SK-N-SH (cell line): ENCODE results near the gene DYNLT1. TPM values are rescaled to one million over a fixed set of nuclear protein-coding genes. Genes with fewer than 3 reads are reported as not detected.

Experiments used
- CTCF ChIA-PET: fragments of 300-600, 350-600 bp; formaldehyde crosslinking; extraction: SDS; loops from one replicate; lab custom pipeline; 2021; lab: Yijun Ruan, JAX
- POLR2A ChIA-PET: fragments of 350-600 bp; sonication (Branson Sonifier 250); formaldehyde crosslinking; extraction: SDS; loops from one replicate; lab custom pipeline; 2020; ENCODE audit warnings: antibody characterized with exemption, inconsistent platforms; lab: Yijun Ruan, JAX
- DNase-seq: peaks from one replicate; pipeline ENCODE4 v3.0.0; 2012
- H2AFZ ChIP-seq: fragments of 200-600 bp; sonication (generic); 2 replicates; pipeline ENCODE4 v1.8.1; 2016; ENCODE audit warnings: antibody characterized with exemption, mild to moderate bottlenecking, low read depth
- H3F3A ChIP-seq: fragments of 200-600 bp; sonication (generic); replicated peaks from 2 replicates; pipeline ENCODE3; 2016; ENCODE audit warnings: antibody characterized with exemption, mild to moderate bottlenecking; ENCODE audit not compliant: insufficient read depth
- H3K27ac ChIP-seq, 2 experiments: fragments of 200-500 bp in 1 of 2; fragments of 200-600 bp in 1 of 2; sonication (Bioruptor generic) in 1 of 2; sonication (generic), shearing (Covaris generic) in 1 of 2; 2 replicates each; pipeline versions ENCODE4 v1.5.1 to v1.6.1; 2014 to 2016; ENCODE audit warnings: low read depth in 2 of 2, inconsistent platforms in 1 of 2, low read length in 1 of 2, mild to moderate bottlenecking in 1 of 2, mixed read lengths in 1 of 2
- H3K27me3 ChIP-seq: fragments of 200-600 bp; sonication (generic), shearing (Covaris generic); 2 replicates; pipeline ENCODE4 v1.6.1; 2016; ENCODE audit warnings: mixed run types; ENCODE audit not compliant: insufficient read depth
- H3K36me3 ChIP-seq, 2 experiments: fragments of 200-500 bp in 1 of 2; fragments of 200-600 bp in 1 of 2; sonication (Bioruptor generic) in 1 of 2; sonication (generic) in 1 of 2; replicated peaks in 1 of 2; 2 replicates each; pipeline versions ENCODE3 to v1.5.1; 2014 to 2016; ENCODE audit warnings: low read length in 1 of 2, mild to moderate bottlenecking in 1 of 2; ENCODE audit not compliant: insufficient read depth in 2 of 2, control insufficient read depth in 1 of 2
- H3K4me1 ChIP-seq, 2 experiments: fragments of 200-500 bp in 1 of 2; fragments of 200-600 bp in 1 of 2; sonication (Bioruptor generic) in 1 of 2; sonication (generic), shearing (Covaris generic) in 1 of 2; 2 replicates each; pipeline versions ENCODE4 v1.5.1 to v1.6.1; 2014 to 2016; ENCODE audit warnings: low read depth in 1 of 2, low read length in 1 of 2, mixed run types in 1 of 2; ENCODE audit not compliant: insufficient read depth in 2 of 2, control insufficient read depth in 1 of 2
- H3K4me2 ChIP-seq: fragments of 200-600 bp; sonication (generic), shearing (Covaris generic); 2 replicates; pipeline ENCODE4 v1.6.1; 2017; ENCODE audit warnings: mixed run types
- H3K4me3 ChIP-seq, 2 experiments: fragments of 200-500 bp in 1 of 2; fragments of 200-600 bp in 1 of 2; sonication (Bioruptor generic) in 1 of 2; sonication (generic), shearing (Covaris generic) in 1 of 2; 2 replicates each; pipeline versions ENCODE4 v1.5.1 to v1.8.1; 2014 to 2016; ENCODE audit warnings: low read depth in 2 of 2, inconsistent platforms in 1 of 2, low read length in 1 of 2, mild to moderate bottlenecking in 1 of 2, mixed read lengths in 1 of 2, moderate library complexity in 1 of 2
- H3K79me2 ChIP-seq: fragments of 200-600 bp; sonication (generic); 2 replicates; pipeline ENCODE4 v1.8.1; 2017; ENCODE audit warnings: mild to moderate bottlenecking; ENCODE audit not compliant: insufficient read depth
- H3K9ac ChIP-seq: fragments of 200-600 bp; sonication (generic); 2 replicates; pipeline ENCODE4 v1.6.1; 2017; ENCODE audit warnings: mixed run types
- H3K9me2 ChIP-seq: fragments of 200-600 bp; sonication (generic); 2 replicates; pipeline ENCODE4 v1.6.1; 2017; ENCODE audit warnings: mixed run types
- H3K9me3 ChIP-seq: fragments of 200-600 bp; sonication (generic); 2 replicates; pipeline ENCODE4 v1.6.1; 2017; ENCODE audit warnings: mixed run types, mild to moderate bottlenecking, moderate library complexity
- H4K20me1 ChIP-seq: fragments of 200-600 bp; sonication (generic); 2 replicates; pipeline ENCODE4 v1.6.1; 2017; ENCODE audit warnings: mild to moderate bottlenecking, mixed run types; ENCODE audit not compliant: insufficient read depth
- CHD2 ChIP-seq: fragments of 150-350 bp; IDR thresholded peaks from 2 replicates; pipeline ENCODE4 v1.6.1; 2018; ENCODE audit warnings: low read length; ENCODE audit not compliant: partially characterized antibody
- ELF1 ChIP-seq: IDR thresholded peaks from 2 replicates; pipeline ENCODE4 v1.4.0; 2012
- EP300 ChIP-seq, 2 experiments: IDR thresholded peaks; 2 replicates each; pipeline versions ENCODE4 v1.4.0 to v1.6.1; 2012; ENCODE audit warnings: borderline replicate concordance in 1 of 2, low read depth in 1 of 2, low read length in 1 of 2
- EZH2phosphoT487 ChIP-seq: fragments of 200-600 bp; sonication (generic); IDR thresholded peaks from 2 replicates; pipeline ENCODE4 v1.6.1; 2017; ENCODE audit warnings: low read depth, mixed run types, mild to moderate bottlenecking, antibody characterized with exemption, moderate library complexity, borderline replicate concordance
- FOSL2 ChIP-seq: IDR thresholded peaks from 2 replicates; pipeline ENCODE4 v1.4.0; 2012; ENCODE audit warnings: low read depth, mild to moderate bottlenecking, moderate library complexity, borderline replicate concordance
- FOXJ3 ChIP-seq: sonication (generic); formaldehyde crosslinking; IDR thresholded peaks from 2 replicates; pipeline ENCODE4 v1.5.1; 2020; ENCODE audit warnings: mild to moderate bottlenecking, missing genetic modification reagents
- MEF2A ChIP-seq: IDR thresholded peaks from 2 replicates; pipeline ENCODE4 v1.4.0; 2012; ENCODE audit warnings: low read depth, borderline replicate concordance
- MXI1 ChIP-seq: IDR thresholded peaks from 2 replicates; pipeline ENCODE4 v1.6.1; 2012; ENCODE audit warnings: mild to moderate bottlenecking, low read depth, low read length, improper control_type of control experiment
- PBX3 ChIP-seq: IDR thresholded peaks from 2 replicates; pipeline ENCODE4; 2012
- POLR2AphosphoS5 ChIP-seq: IDR thresholded peaks from 2 replicates; pipeline ENCODE4 v1.6.1; 2012; ENCODE audit warnings: low read depth, low read length
- RCOR1 ChIP-seq: fragments of 150-350 bp; IDR thresholded peaks from 2 replicates; pipeline ENCODE4 v1.6.1; 2017; ENCODE audit warnings: antibody characterized with exemption, low read length
- REST ChIP-seq: IDR thresholded peaks from 2 replicates; pipeline ENCODE4 v1.6.1; 2012; ENCODE audit warnings: mild to moderate bottlenecking, low read depth, low read length, moderate library complexity
- TAF1 ChIP-seq: IDR thresholded peaks from 2 replicates; pipeline ENCODE4 v1.6.1; 2012; ENCODE audit warnings: low read depth, mild to moderate bottlenecking, low read length, moderate library complexity, borderline replicate concordance
- TCF12 ChIP-seq: IDR thresholded peaks from 2 replicates; pipeline ENCODE4 v1.4.0; 2012
- YY1 ChIP-seq: IDR thresholded peaks from 2 replicates; pipeline ENCODE4 v1.4.0; 2012; ENCODE audit warnings: low read depth, mild to moderate bottlenecking
- WGBS: methylation state at CpG from one replicate; pipeline ENCODE4 v1.1.6; 2017; ENCODE audit warnings: low lambda C conversion rate; 5-methylcytosine and 5-hydroxymethylcytosine counted together
- polyA plus RNA-seq, 3 experiments: library from polyadenylated mRNA; depleted of rRNA; stranded (reverse); fragments of >200 nt; gene quantifications; 2 replicates each; pipeline ENCODE4 v1.2.3, GENCODE V29; 2012
- TF ChIP-seq, protein P1 (sequence below): fragments of 150-350 bp; IDR thresholded peaks from 2 replicates; pipeline ENCODE4 v1.6.1; 2016; ENCODE audit warnings: mild to moderate bottlenecking, low read depth, low read length
- TF ChIP-seq, protein P2 (sequence below): IDR thresholded peaks from 2 replicates; pipeline ENCODE4 v1.4.0; 2012; ENCODE audit warnings: low read depth, borderline replicate concordance

Gene DYNLT1
- polyA plus RNA-seq, 1 of the 3 experiments (the other 2 are of a cell fraction): 306 TPM

DNA sequence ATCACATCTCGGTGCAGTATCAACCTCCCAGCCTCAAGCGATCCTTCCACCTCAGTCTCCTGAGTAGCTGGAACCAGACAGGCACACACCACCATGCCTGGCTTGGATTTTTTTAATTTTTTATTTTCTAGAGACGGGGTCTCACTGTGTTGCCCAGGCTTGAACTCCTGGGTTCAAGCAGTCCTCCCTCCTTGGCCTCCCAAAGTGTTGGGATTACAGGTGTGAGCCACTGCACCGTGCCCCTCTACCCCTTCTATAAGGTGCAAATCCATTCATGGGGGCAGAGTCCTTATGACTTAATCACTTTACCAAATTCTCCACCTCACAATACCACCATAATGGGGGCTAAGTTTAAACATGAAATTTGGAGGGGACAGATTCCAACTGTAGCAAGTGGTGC is 47.0 kb downstream of the DYNLT1 start:
- Histone ChIP-seq H2AFZ (no peak overlapping the region), H3K9me3 (no peaks in the 10 kb centered on the region), H3K79me2 (peaks cover 4% of the 10 kb centered on the region; the same call in 1 of the 2 replicates), H3K4me1 (no peaks in the 10 kb centered on the region; a peak in 1 of 4 replicates), H3K36me3 (peaks cover 27 to 32% of the 10 kb centered on the region in 2 experiments), H3K27me3 (no peaks in the 10 kb centered on the region), H3K9me2 (no peaks in the 10 kb centered on the region), H3F3A (no peaks in the 10 kb centered on the region), H3K9ac (no peak overlapping the region), H3K4me2 (no peak overlapping the region), H4K20me1 (no peaks in the 10 kb centered on the region), H3K27ac (no peak overlapping the region), H3K4me3 (no peak overlapping the region)
- ChIA-PET POLR2A (no interaction called here), CTCF (interaction anchor here (1.0 to 1.3 kb wide), 2 partner anchors 94 to 376 kb away, joined by 3 to 4 read pairs; no protein-coding TSS in a partner anchor)
- TF ChIP-seq FOXJ3 (CRISPR knock-in tag) (no peak), MXI1 (no peak), RCOR1 (no peak), TCF12 (no peak), ELF1 (no peak), PBX3 (no peak), REST (no peak), YY1 (no peak), EZH2phosphoT487 (no peak), TAF1 (no peak)
- TF ChIP-seq, protein P1, sequence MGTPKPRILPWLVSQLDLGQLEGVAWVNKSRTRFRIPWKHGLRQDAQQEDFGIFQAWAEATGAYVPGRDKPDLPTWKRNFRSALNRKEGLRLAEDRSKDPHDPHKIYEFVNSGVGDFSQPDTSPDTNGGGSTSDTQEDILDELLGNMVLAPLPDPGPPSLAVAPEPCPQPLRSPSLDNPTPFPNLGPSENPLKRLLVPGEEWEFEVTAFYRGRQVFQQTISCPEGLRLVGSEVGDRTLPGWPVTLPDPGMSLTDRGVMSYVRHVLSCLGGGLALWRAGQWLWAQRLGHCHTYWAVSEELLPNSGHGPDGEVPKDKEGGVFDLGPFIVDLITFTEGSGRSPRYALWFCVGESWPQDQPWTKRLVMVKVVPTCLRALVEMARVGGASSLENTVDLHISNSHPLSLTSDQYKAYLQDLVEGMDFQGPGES: no peak
- no peak for DNase-seq
- WGBS: 94% methylated on average over 4 of the region's 4 CpGs

DNA sequence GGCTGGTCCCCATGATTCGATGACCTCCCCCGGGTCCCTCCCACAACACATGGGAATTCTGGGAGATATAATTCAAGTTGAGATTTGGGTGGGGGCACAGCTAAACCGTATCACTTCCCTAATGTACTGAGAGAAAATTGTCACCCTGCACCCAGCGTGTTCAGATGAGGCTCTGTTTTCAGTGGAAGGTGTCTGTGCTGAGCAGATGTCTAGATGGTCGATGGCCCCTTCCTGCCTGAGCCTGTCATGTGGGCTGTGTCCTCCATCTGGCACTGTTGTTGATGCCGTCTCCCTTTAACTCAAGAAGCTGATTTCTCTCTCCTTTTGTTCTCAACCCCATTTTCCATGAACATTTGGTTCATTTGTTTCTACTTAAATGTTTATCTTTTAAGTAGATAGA is 47.7 kb downstream of the DYNLT1 start:
- H4K20me1 ChIP-seq: no peaks in the 10 kb centered on the region
- H3K27ac ChIP-seq: no peak overlapping the region
- TF ChIP-seq YY1 (no peak), CHD2 (no peak), FOSL2 (no peak), POLR2AphosphoS5 (no peak), PBX3 (no peak), RCOR1 (no peak), EP300 (IDR thresholded peaks at IDR 0.05; ENCODE audit: borderline replicate concordance in 1 of 2, low read depth in 1 of 2, low read length in 1 of 2) (no peak), EZH2phosphoT487 (no peak), MEF2A (no peak)
- TF ChIP-seq, protein P2, sequence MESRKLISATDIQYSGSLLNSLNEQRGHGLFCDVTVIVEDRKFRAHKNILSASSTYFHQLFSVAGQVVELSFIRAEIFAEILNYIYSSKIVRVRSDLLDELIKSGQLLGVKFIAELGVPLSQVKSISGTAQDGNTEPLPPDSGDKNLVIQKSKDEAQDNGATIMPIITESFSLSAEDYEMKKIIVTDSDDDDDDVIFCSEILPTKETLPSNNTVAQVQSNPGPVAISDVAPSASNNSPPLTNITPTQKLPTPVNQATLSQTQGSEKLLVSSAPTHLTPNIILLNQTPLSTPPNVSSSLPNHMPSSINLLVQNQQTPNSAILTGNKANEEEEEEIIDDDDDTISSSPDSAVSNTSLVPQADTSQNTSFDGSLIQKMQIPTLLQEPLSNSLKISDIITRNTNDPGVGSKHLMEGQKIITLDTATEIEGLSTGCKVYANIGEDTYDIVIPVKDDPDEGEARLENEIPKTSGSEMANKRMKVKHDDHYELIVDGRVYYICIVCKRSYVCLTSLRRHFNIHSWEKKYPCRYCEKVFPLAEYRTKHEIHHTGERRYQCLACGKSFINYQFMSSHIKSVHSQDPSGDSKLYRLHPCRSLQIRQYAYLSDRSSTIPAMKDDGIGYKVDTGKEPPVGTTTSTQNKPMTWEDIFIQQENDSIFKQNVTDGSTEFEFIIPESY: no peak
- H3K27me3 ChIP-seq: no peaks in the 10 kb centered on the region
- CTCF ChIA-PET: interaction anchor here (1.1 to 2.7 kb wide), 5 partner anchors 9 to 383 kb away, joined by 3 to 13 read pairs (median 5); no protein-coding TSS in a partner anchor
- H3K9ac ChIP-seq: no peak overlapping the region
- POLR2A ChIA-PET: no interaction called here
- H3K4me1 ChIP-seq: no peaks in the 10 kb centered on the region; a peak in 1 of 4 replicates
- peaks cover 28 to 35% of the 10 kb centered on the region in 2 experiments for H3K36me3 ChIP-seq
- H3K79me2 ChIP-seq: no peaks in the 10 kb centered on the region
- DNase-seq: peak; percentile 38
- no peaks in the 10 kb centered on the region for H3K9me3 ChIP-seq
- H3F3A ChIP-seq: no peaks in the 10 kb centered on the region
- no peak overlapping the region for H3K4me2 ChIP-seq
- no peaks in the 10 kb centered on the region for H3K9me2 ChIP-seq
- no peak overlapping the region for H3K4me3 ChIP-seq
- WGBS: 57% methylated on average over 6 of the region's 6 CpGs
- H2AFZ ChIP-seq: no peak overlapping the region
